ENCODE measurements around the gene GKN1. TPM values are rescaled to one million over a fixed set of nuclear protein-coding genes. Genes with fewer than 3 reads are reported as not detected.
"Not testable (repeated sequence)": the region's sequence is repeated elsewhere in the genome, so short reads cannot be mapped to it uniquely, and the experiment has no call there.

The GKN1 gene
- total and polyA plus RNA-seq, 4 experiments from 2014 or later: not detected

- Mint-ChIP-seq H3K36me3 (no peaks in the 10 kb centered on the region), H3K4me1 (no peaks in the 10 kb centered on the region), H3K27ac (peak within 1 kb of the TSS in 1 of 7 donors; percentile 16), H3K27me3 (peaks cover 15 to 20% of the 10 kb centered on the region in 2 donors), H3K9me3 (peaks cover 0 to 3% (median under 1%) of the 10 kb centered on the region in 8 donors), H3K4me3 (no peak within 1 kb of the TSS)
- Histone ChIP-seq H3K27ac (ENCODE audit: low read depth, low read length) (no peak within 1 kb of the TSS), H3K36me3 (ENCODE audit: insufficient read depth, low read length) (no peaks in the 10 kb centered on the region), H3K4me3 (ENCODE audit: low read length in 2 of 2) (no peak within 1 kb of the TSS), H3K27me3 (ENCODE audit: insufficient read depth, low read length) (peaks cover 4% of the 10 kb centered on the region), H3K9me3 (ENCODE audit: control insufficient read depth in 1 of 2, low read length in 2 of 2) (no peaks in the 10 kb centered on the region), H3K4me1 (ENCODE audit: insufficient read depth, low read length) (no peaks in the 10 kb centered on the region)
- intact Hi-C loops (cut with micrococcal nuclease): no loop called here
- POLR2A ChIA-PET (ENCODE audit: partially characterized antibody): no interaction called here
- no peak for DNase-seq
- CTCF ChIA-PET (ENCODE audit: partially characterized antibody): interaction anchor here (1.5 to 3.0 kb wide), 2 partner anchors 10 kb away, joined by 6 to 19 read pairs; no protein-coding TSS in a partner anchor
These were observed 21.4 kb upstream of the GKN1 start, which contains the start of gene GKN2 for GRCh38 chr2:68952887-68953521. Gene GKN2 (minus strand): TSS chr2:68952893. CDS start chr2:68952861, 32 bp downstream.

DNA sequence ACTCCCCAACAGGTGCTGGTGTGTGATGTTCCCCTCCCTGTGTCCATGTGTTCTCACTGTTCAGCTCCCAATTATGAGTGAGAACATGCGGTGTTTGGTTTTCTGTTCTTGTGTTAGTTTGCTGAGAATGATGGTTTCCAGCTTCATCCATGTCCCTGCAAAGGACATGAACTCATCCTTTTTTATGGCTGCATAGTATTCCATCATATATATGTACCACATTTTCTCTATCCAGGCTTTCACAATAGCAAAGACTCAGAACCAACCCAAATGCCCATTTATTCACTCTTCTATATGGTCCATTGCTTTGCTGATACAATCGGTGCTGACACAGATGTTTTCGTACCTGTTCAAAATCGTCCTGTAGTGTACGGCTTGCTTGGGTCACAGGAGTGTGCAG, 19.0 kb upstream of the GKN1 start:
- H3K9me3 ChIP-seq (ENCODE audit: control insufficient read depth in 1 of 2, low read length in 2 of 2); H3K36me3 Mint-ChIP-seq; H3K4me3 Mint-ChIP-seq; H3K27me3 ChIP-seq (ENCODE audit: insufficient read depth, low read length); H3K4me3 ChIP-seq (ENCODE audit: low read length in 2 of 2); H3K4me1 ChIP-seq (ENCODE audit: insufficient read depth, low read length); DNase-seq; H3K4me1 Mint-ChIP-seq; H3K27ac Mint-ChIP-seq; H3K9me3 Mint-ChIP-seq; H3K36me3 ChIP-seq (ENCODE audit: insufficient read depth, low read length); H3K27ac ChIP-seq (ENCODE audit: low read depth, low read length); POLR2A ChIA-PET (ENCODE audit: partially characterized antibody); intact Hi-C loops (cut with micrococcal nuclease): not testable (repeated sequence)
- CTCF ChIA-PET (ENCODE audit: partially characterized antibody): interaction anchor here (3.0 kb wide), 1 partner anchor 12 kb away, joined by 19 read pairs; no protein-coding TSS in a partner anchor
- peaks cover 16 to 18% of the 10 kb centered on the region in 2 donors for H3K27me3 Mint-ChIP-seq

GRCh38 chr2:68959001-68959400, 15.4 kb upstream of the GKN1 start:
- DNase-seq: no peak
- no peaks in the 10 kb centered on the region for H3K9me3 ChIP-seq (ENCODE audit: control insufficient read depth in 1 of 2, low read length in 2 of 2)
- H3K27ac ChIP-seq (ENCODE audit: low read depth, low read length): no peak overlapping the region
- H3K4me3 ChIP-seq (ENCODE audit: low read length in 2 of 2): no peak overlapping the region
- POLR2A ChIA-PET (ENCODE audit: partially characterized antibody): no interaction called here
- Mint-ChIP-seq H3K9me3 (peaks cover 0 to 3% (median under 1%) of the 10 kb centered on the region in 8 donors), H3K4me3 (no peak overlapping the region), H3K4me1 (no peaks in the 10 kb centered on the region), H3K27ac (no peak overlapping the region), H3K27me3 (peaks cover 15 to 17% of the 10 kb centered on the region in 2 donors), H3K36me3 (no peaks in the 10 kb centered on the region)
- intact Hi-C loops (cut with micrococcal nuclease): no loop called here
- peaks cover 3% of the 10 kb centered on the region for H3K27me3 ChIP-seq (ENCODE audit: insufficient read depth, low read length)
- no peaks in the 10 kb centered on the region for H3K36me3 ChIP-seq (ENCODE audit: insufficient read depth, low read length)
- H3K4me1 ChIP-seq (ENCODE audit: insufficient read depth, low read length): no peaks in the 10 kb centered on the region
- CTCF ChIA-PET (ENCODE audit: partially characterized antibody): interaction anchor here (1.5 kb wide), 1 partner anchor 16 kb away, joined by 6 read pairs; no protein-coding TSS in a partner anchor

DNA sequence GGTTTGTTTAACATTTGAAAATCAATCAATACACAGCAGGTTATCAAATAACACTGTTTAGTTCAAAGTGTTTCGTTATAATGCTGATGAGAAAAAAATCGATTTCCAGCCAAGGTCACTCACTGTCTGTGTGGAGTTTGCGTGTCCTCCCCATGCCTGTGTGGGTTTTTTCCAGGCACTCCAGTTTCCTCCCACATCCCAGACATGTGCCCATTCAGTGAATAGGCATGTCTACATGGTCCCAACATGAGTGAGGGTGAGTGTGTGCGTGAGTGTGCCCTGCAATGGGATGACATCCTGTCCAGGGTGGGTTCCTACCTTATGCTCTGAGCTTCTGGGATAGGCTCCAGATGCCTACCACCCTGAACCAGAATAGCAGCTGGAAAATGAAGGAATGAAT, 13.1 kb upstream of the GKN1 start:
- Histone ChIP-seq H3K9me3 (ENCODE audit: control insufficient read depth in 1 of 2, low read length in 2 of 2) (no peaks in the 10 kb centered on the region), H3K27ac (ENCODE audit: low read depth, low read length) (no peak overlapping the region), H3K36me3 (ENCODE audit: insufficient read depth, low read length) (no peaks in the 10 kb centered on the region), H3K4me1 (ENCODE audit: insufficient read depth, low read length) (no peaks in the 10 kb centered on the region), H3K4me3 (ENCODE audit: low read length in 2 of 2) (no peak overlapping the region), H3K27me3 (ENCODE audit: insufficient read depth, low read length) (peaks cover 4% of the 10 kb centered on the region)
- Mint-ChIP-seq H3K36me3 (no peaks in the 10 kb centered on the region), H3K9me3 (no peaks in the 10 kb centered on the region), H3K4me3 (no peak overlapping the region), H3K27me3 (peaks cover 15 to 23% of the 10 kb centered on the region in 2 donors), H3K4me1 (no peaks in the 10 kb centered on the region), H3K27ac (no peak overlapping the region)
- DNase-seq: no peak
- CTCF ChIA-PET (ENCODE audit: partially characterized antibody): no interaction called here
- intact Hi-C loops (cut with micrococcal nuclease): no loop called here
- POLR2A ChIA-PET (ENCODE audit: partially characterized antibody): no interaction called here

DNA sequence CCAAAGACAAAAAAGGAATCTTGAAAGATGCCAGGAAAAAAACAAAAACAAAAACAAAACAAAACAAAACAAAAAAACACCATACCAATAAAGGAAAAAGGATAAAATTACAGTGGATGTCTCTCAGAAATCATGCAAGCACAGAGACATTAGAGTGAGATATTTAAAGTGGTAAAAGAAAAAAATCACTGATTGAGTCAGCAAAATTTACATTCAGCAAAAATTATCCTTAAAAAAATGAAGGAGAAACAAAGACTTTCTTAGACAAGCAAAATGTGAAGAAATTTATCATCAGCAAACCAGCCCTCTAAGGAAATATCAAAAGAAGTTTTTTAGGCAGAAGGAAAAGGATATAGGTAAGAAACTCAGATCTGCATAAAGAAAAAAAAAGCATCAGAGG, 10.2 kb upstream of the GKN1 start:
- intact Hi-C loops (cut with micrococcal nuclease): no loop called here
- ChIA-PET POLR2A (ENCODE audit: partially characterized antibody) (no interaction called here), CTCF (ENCODE audit: partially characterized antibody) (no interaction called here)
- H3K36me3 Mint-ChIP-seq: no peaks in the 10 kb centered on the region
- H3K4me3 Mint-ChIP-seq: no peak overlapping the region
- peaks cover 4% of the 10 kb centered on the region for H3K27me3 ChIP-seq (ENCODE audit: insufficient read depth, low read length)
- H3K36me3 ChIP-seq (ENCODE audit: insufficient read depth, low read length): no peaks in the 10 kb centered on the region
- H3K9me3 Mint-ChIP-seq: peaks cover 0 to 2% (median 0%) of the 10 kb centered on the region in 8 donors
- no peak overlapping the region for H3K27ac Mint-ChIP-seq
- H3K4me3 ChIP-seq (ENCODE audit: low read length in 2 of 2): no peak overlapping the region
- no peak for DNase-seq
- no peak overlapping the region for H3K27ac ChIP-seq (ENCODE audit: low read depth, low read length)
- peaks cover 16 to 31% of the 10 kb centered on the region in 2 donors for H3K27me3 Mint-ChIP-seq
- no peaks in the 10 kb centered on the region for H3K4me1 ChIP-seq (ENCODE audit: insufficient read depth, low read length)
- no peaks in the 10 kb centered on the region for H3K4me1 Mint-ChIP-seq
- no peaks in the 10 kb centered on the region for H3K9me3 ChIP-seq (ENCODE audit: control insufficient read depth in 1 of 2, low read length in 2 of 2)

DNA sequence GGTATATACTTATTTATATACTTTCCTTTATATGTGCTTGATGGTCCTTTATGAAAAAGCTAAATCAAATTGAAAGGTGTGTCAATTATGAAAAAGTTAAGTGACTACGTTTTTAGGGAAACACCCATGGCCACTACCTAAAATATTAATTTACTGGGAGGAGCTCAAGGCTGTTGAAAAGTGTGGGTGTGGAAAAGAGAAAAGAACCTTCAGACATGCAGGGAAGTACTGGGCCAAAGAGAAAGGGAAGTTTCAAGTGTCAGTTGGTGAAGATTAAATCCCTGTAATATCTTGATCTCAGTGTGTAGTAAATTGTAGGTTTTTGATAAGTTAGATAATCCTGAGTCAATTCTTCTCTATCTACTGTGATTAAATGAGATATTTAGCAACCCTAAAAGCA, 6.2 kb upstream of the GKN1 start:
- Histone ChIP-seq H3K27ac (ENCODE audit: low read depth, low read length) (no peak overlapping the region), H3K27me3 (ENCODE audit: insufficient read depth, low read length) (peaks cover 4% of the 10 kb centered on the region), H3K9me3 (ENCODE audit: control insufficient read depth in 1 of 2, low read length in 2 of 2) (no peaks in the 10 kb centered on the region), H3K4me3 (ENCODE audit: low read length in 2 of 2) (no peak overlapping the region), H3K4me1 (ENCODE audit: insufficient read depth, low read length) (no peaks in the 10 kb centered on the region), H3K36me3 (ENCODE audit: insufficient read depth, low read length) (no peaks in the 10 kb centered on the region)
- ChIA-PET CTCF (ENCODE audit: partially characterized antibody) (interaction anchor here (1.3 kb wide), 1 partner anchor 25 kb away, joined by 3 read pairs; no protein-coding TSS in a partner anchor), POLR2A (ENCODE audit: partially characterized antibody) (no interaction called here)
- Mint-ChIP-seq H3K36me3 (no peaks in the 10 kb centered on the region), H3K4me1 (no peaks in the 10 kb centered on the region), H3K27ac (no peak overlapping the region), H3K4me3 (no peak overlapping the region), H3K9me3 (peaks cover 0 to 2% (median 0%) of the 10 kb centered on the region in 8 donors), H3K27me3 (peaks cover 7 to 22% of the 10 kb centered on the region in 2 donors)
- DNase-seq: no peak
- intact Hi-C loops (cut with micrococcal nuclease): no loop called here

DNA sequence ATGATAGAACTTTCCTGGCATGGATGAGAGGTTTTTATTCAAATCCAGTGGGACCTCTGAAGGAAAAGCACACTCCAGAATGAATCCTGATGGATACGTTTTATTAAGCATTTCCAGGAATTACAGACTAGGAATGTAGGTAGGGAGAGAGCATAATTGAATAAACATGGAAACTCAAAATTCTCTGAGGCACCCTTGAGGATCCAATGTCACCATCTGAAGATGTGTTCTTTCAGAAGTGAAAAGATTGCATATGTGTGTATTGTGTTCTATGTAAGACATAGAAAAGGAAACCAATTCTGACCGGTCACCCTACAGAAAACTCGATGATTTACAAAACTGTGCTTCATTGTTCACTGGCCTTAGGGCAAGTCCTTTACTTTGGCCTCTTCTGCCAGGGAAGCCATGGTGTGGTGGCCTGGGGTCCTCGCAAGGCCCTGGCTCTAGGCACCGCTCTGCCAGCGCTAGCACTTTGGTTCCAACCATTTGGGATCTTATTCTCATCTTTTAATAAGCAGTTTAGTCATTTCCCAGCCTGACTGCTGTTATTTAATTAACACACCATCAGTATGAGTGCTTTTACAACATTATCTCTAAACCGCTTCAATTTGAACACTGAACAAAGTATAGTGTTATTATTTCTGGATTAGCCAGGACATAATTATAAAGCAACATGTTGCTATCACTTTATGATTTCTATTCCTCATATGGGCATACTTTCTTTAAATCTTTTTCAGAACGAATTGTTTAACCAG, 4.5 kb upstream of the GKN1 start:
- Histone ChIP-seq H3K27ac (ENCODE audit: low read depth, low read length) (no peak overlapping the region), H3K27me3 (ENCODE audit: insufficient read depth, low read length) (no peaks in the 10 kb centered on the region), H3K4me1 (ENCODE audit: insufficient read depth, low read length) (no peaks in the 10 kb centered on the region), H3K9me3 (ENCODE audit: control insufficient read depth in 1 of 2, low read length in 2 of 2) (no peaks in the 10 kb centered on the region), H3K36me3 (ENCODE audit: insufficient read depth, low read length) (no peaks in the 10 kb centered on the region), H3K4me3 (ENCODE audit: low read length in 2 of 2) (no peak overlapping the region)
- Mint-ChIP-seq H3K36me3 (no peaks in the 10 kb centered on the region), H3K27ac (no peak overlapping the region), H3K4me1 (no peaks in the 10 kb centered on the region), H3K4me3 (no peak overlapping the region), H3K27me3 (peaks cover 11% of the 10 kb centered on the region in 2 donors), H3K9me3 (peaks cover 0 to 2% (median 0%) of the 10 kb centered on the region in 8 donors)
- DNase-seq: no peak
- CTCF ChIA-PET (ENCODE audit: partially characterized antibody): no interaction called here
- intact Hi-C loops (cut with micrococcal nuclease): no loop called here
- POLR2A ChIA-PET (ENCODE audit: partially characterized antibody): no interaction called here

Measured in CD4-positive, alpha-beta memory T cell (primary cell).